DMS79 treated with DMSO at 0.1 percent for 48 hours (cell line): ENCODE measurements around the gene GRIK1.

ENCODE experiments used
- DNase-seq: peaks from one replicate; lab custom pipeline; 2025; lab: John Stamatoyannopoulos, UW

Gene GRIK1

GRCh38 chr21:29529139-29529538 is 410.7 kb downstream of the GRIK1 start:
- DNase-seq, result no peak

- no peak for DNase-seq
Observed at GRCh38 chr21:29526545-29526944, 413.3 kb downstream of the GRIK1 start.

GRCh38 chr21:29524055-29524454 is 415.7 kb downstream of the GRIK1 start:
- no peak for DNase-seq

- no peak for DNase-seq
Observed at GRCh38 chr21:29523646-29524045, 416.1 kb downstream of the GRIK1 start.

GRCh38 chr21:29521872-29522271 is 417.9 kb downstream of the GRIK1 start:
- no peak for DNase-seq

- DNase-seq, result no peak
Observed at GRCh38 chr21:29520171-29520570, 419.6 kb downstream of the GRIK1 start.

- no peak for DNase-seq
Observed at GRCh38 chr21:29514652-29515247, 425.0 kb downstream of the GRIK1 start.

GRCh38 chr21:29513535-29513934 is 426.3 kb downstream of the GRIK1 start:
- DNase-seq, result no peak

- DNase-seq, result no peak
Observed at GRCh38 chr21:29511096-29511495, 428.7 kb downstream of the GRIK1 start.

- DNase-seq, result no peak
Observed at GRCh38 chr21:29509121-29509520, 430.7 kb downstream of the GRIK1 start.

- DNase-seq, result no peak
Observed at GRCh38 chr21:29508301-29508700, 431.5 kb downstream of the GRIK1 start.

GRCh38 chr21:29506947-29507346 is 432.8 kb downstream of the GRIK1 start:
- no peak for DNase-seq

GRCh38 chr21:29506214-29506613 is 433.6 kb downstream of the GRIK1 start:
- no peak for DNase-seq

GRCh38 chr21:29504751-29505321 is 435.0 kb downstream of the GRIK1 start:
- DNase-seq, result no peak

- no peak for DNase-seq
Observed at GRCh38 chr21:29501451-29501850, 438.3 kb downstream of the GRIK1 start.

- no peak for DNase-seq
Observed at GRCh38 chr21:29499734-29500343, 440.0 kb downstream of the GRIK1 start.

- DNase-seq, result no peak
Observed at GRCh38 chr21:29499229-29499628, 440.6 kb downstream of the GRIK1 start.

- DNase-seq, result no peak
Observed at GRCh38 chr21:29496337-29496736, 443.5 kb downstream of the GRIK1 start.

GRCh38 chr21:29490016-29490415 is 449.8 kb downstream of the GRIK1 start:
- DNase-seq, result no peak

- no peak for DNase-seq
Observed at GRCh38 chr21:29487154-29487553, 452.6 kb downstream of the GRIK1 start.
